Measurements from ENCODE around the gene SIM2.

DNA sequence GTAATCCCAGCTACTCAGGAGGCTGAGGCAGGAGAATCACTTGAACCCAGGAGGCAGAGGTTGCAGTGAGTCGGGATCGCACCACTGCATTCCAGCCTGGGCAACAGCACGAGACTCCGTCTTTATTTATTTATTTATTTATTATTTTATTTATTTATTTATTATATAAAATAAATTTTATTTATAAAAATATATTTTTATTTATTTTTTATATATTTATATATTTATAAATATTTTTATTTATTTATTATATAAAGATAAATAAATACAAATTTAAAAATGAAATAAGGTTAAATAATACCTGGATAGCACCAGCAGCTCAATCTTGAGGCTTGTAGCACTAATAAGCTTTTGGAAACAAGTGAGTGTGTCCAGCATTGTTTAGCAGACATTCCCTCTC is 40.9 kb upstream of the SIM2 start:
- TF ChIP-seq CTCF (IDR thresholded peaks at IDR 0.05) = no peak
- TF ChIP-seq POLR2AphosphoS5 (IDR thresholded peaks at IDR 0.05) = no peak
- no peak for TF ChIP-seq POLR2A (IDR thresholded peaks at IDR 0.05)

Data from suprapubic skin (tissue), 4 donors.